ENCODE measurements around the gene STOX2. TPM values are rescaled to one million over a fixed set of nuclear protein-coding genes. Genes with fewer than 3 reads are reported as not detected.

The STOX2 gene
- total and polyA plus RNA-seq, 2 experiments from 2014 or later: 6.3 to 7.9 TPM

DNA sequence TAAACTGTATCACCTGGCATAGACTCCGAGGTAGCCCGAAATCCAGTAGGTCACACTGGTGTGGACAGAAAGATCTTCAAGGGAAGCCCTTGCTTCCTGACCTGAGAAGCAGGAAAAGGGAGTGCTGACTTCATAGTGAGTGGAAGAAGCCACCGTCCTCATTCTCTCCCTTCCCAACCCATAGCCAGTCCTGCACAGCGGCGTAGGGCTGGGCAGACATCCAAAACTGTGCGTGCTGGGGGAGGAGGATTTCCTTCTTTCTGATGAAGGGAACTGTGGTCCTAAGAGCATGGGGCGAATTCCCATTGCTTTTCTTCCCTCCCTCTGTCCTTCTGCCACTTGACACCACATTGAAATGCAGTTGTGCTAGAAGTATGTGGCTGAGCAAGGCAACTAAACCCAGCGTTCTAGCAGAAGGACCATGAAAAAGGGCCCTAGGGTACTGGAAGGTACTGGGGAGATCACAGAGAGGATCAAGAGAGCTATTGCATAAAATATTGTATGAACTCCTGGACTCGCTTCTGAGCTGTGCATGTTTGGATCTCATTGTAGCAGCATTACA lies 66.9 kb downstream of the STOX2 start:
- Histone ChIP-seq H3K4me2 (no peak overlapping the region), H3K4me3 (no peak overlapping the region), H3K79me2 (peaks cover 2% of the 10 kb centered on the region), H2AFZ (no peak overlapping the region), H3K27me3 (peaks cover 3% of the 10 kb centered on the region), H3K27ac (no peak overlapping the region), H3K36me3 (replicated peaks; ENCODE audit: insufficient read depth, low read depth) (no peaks in the 10 kb centered on the region), H3K9me3 (ENCODE audit: low read depth) (no peaks in the 10 kb centered on the region), H3K9me2 (replicated peaks; ENCODE audit: insufficient read depth) (no peaks in the 10 kb centered on the region), H3K4me1 (ENCODE audit: insufficient read depth) (no peaks in the 10 kb centered on the region), H4K20me1 (ENCODE audit: insufficient read depth, poor library complexity, severe bottlenecking) (no peaks in the 10 kb centered on the region)
- no peak for TF ChIP-seq EZH2phosphoT487 (IDR thresholded peaks at IDR 0.05; ENCODE audit: low read depth, severe bottlenecking, unreplicated experiment)
- no peak for TF ChIP-seq EZH2 (IDR thresholded peaks at IDR 0.05; ENCODE audit: borderline replicate concordance)
- DNase-seq (ENCODE audit: low spot score): no peak
- 84% methylated on average over 9 of the region's 9 CpGs for WGBS (ENCODE audit: low lambda C conversion rate, missing lambda C conversion rate)

DNA sequence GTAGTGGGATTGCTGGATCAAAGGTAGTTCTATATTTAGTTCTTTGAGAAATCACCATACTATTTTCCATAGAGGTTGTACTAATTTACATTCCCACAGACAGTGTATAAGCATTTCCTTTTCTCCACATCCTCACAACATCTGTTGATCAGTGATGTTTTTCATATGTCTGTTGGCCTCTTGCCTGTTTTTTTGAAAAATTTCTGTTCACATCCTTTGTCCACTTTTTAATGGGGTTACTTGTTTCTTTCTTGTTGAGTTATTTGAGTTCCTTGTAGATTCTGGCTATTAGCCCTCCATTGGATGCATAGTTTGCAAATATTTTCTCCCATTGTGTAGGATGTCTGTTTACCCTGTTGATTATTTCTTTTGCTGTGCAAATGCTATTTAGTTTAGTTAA lies 72.6 kb downstream of the STOX2 start:
- no peaks in the 10 kb centered on the region for H3K9me2 ChIP-seq (replicated peaks; ENCODE audit: insufficient read depth)
- TF ChIP-seq EZH2phosphoT487 (IDR thresholded peaks at IDR 0.05; ENCODE audit: low read depth, severe bottlenecking, unreplicated experiment) (no peak), EZH2 (IDR thresholded peaks at IDR 0.05; ENCODE audit: borderline replicate concordance) (no peak)
- TF ChIP-seq, protein P1, sequence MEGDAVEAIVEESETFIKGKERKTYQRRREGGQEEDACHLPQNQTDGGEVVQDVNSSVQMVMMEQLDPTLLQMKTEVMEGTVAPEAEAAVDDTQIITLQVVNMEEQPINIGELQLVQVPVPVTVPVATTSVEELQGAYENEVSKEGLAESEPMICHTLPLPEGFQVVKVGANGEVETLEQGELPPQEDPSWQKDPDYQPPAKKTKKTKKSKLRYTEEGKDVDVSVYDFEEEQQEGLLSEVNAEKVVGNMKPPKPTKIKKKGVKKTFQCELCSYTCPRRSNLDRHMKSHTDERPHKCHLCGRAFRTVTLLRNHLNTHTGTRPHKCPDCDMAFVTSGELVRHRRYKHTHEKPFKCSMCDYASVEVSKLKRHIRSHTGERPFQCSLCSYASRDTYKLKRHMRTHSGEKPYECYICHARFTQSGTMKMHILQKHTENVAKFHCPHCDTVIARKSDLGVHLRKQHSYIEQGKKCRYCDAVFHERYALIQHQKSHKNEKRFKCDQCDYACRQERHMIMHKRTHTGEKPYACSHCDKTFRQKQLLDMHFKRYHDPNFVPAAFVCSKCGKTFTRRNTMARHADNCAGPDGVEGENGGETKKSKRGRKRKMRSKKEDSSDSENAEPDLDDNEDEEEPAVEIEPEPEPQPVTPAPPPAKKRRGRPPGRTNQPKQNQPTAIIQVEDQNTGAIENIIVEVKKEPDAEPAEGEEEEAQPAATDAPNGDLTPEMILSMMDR (IDR thresholded peaks at IDR 0.05; ENCODE audit: poor library complexity): no peak
- H2AFZ ChIP-seq: no peak overlapping the region
- no peak for DNase-seq (ENCODE audit: low spot score)
- H3K4me1 ChIP-seq (ENCODE audit: insufficient read depth): no peaks in the 10 kb centered on the region
- H3K9me3 ChIP-seq (ENCODE audit: low read depth): no peaks in the 10 kb centered on the region
- H4K20me1 ChIP-seq (ENCODE audit: insufficient read depth, poor library complexity, severe bottlenecking): no peaks in the 10 kb centered on the region
- no peak overlapping the region for H3K4me2 ChIP-seq
- H3K36me3 ChIP-seq (replicated peaks; ENCODE audit: insufficient read depth, low read depth): no peaks in the 10 kb centered on the region
- H3K4me3 ChIP-seq: no peak overlapping the region
- no peaks in the 10 kb centered on the region for H3K27me3 ChIP-seq
- H3K79me2 ChIP-seq: no peaks in the 10 kb centered on the region
- H3K27ac ChIP-seq: no peak overlapping the region

DNA sequence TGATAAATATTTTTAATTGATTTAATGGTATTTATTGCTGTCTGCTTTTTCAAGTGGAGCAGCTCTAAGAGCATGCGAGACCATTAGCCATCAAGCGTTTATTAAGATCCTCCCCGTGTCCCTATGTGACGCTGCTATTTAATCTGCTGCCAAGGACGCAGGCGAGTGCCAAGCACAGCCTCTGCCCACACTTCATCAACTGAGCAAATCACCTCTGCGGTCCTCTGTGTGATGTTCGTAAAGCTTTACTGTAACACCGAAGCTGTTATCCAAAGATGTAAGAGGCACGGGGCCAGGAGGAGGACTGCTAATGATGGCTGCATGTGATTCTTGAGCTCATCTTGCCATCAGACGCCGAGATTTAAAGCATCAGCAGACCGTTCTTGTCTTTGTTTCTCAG lies 79.5 kb downstream of the STOX2 start:
- H2AFZ ChIP-seq: no peak overlapping the region
- H3K27me3 ChIP-seq: no peaks in the 10 kb centered on the region
- H3K4me1 ChIP-seq (ENCODE audit: insufficient read depth): peaks cover 18% of the 10 kb centered on the region
- TF ChIP-seq, protein P1 (IDR thresholded peaks at IDR 0.05; ENCODE audit: poor library complexity): no peak
- TF ChIP-seq EZH2phosphoT487 (IDR thresholded peaks at IDR 0.05; ENCODE audit: low read depth, severe bottlenecking, unreplicated experiment): no peak
- TF ChIP-seq EZH2 (IDR thresholded peaks at IDR 0.05; ENCODE audit: borderline replicate concordance): no peak
- no peak overlapping the region for H3K4me2 ChIP-seq
- H3K79me2 ChIP-seq: peaks cover 10% of the 10 kb centered on the region
- no peaks in the 10 kb centered on the region for H3K36me3 ChIP-seq (replicated peaks; ENCODE audit: insufficient read depth, low read depth)
- WGBS (ENCODE audit: low lambda C conversion rate, missing lambda C conversion rate): 98% methylated on average over 13 of the region's 13 CpGs
- H3K9me3 ChIP-seq (ENCODE audit: low read depth): no peaks in the 10 kb centered on the region
- no peaks in the 10 kb centered on the region for H4K20me1 ChIP-seq (ENCODE audit: insufficient read depth, poor library complexity, severe bottlenecking)
- no peak for DNase-seq (ENCODE audit: low spot score)
- no peaks in the 10 kb centered on the region for H3K9me2 ChIP-seq (replicated peaks; ENCODE audit: insufficient read depth)
- no peak overlapping the region for H3K4me3 ChIP-seq
- H3K27ac ChIP-seq: no peak overlapping the region

DNA sequence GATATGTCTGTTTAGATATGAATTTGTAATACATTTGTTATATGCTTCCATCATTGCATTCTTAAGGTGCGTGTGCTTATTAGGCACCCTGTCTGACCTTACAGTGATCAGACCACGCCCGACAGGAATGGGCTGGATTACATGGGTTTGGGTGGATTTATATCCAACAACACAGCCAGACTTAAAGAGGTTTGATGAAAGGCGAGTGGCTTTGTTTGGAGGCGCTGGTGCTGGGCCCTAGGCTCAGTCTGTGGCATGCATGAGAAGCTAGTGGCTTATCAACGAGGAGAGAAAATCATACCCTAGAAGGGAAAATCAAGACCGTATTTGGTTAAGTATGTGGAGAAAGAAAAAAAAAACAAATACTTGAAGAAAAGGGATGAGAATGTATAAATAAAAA lies 80.7 kb downstream of the STOX2 start:
- no peaks in the 10 kb centered on the region for H3K27me3 ChIP-seq
- no peak overlapping the region for H2AFZ ChIP-seq
- H3K4me1 ChIP-seq (ENCODE audit: insufficient read depth): peaks cover 18% of the 10 kb centered on the region
- TF ChIP-seq, protein P1 (IDR thresholded peaks at IDR 0.05; ENCODE audit: poor library complexity): no peak
- TF ChIP-seq EZH2phosphoT487 (IDR thresholded peaks at IDR 0.05; ENCODE audit: low read depth, severe bottlenecking, unreplicated experiment) (no peak), EZH2 (IDR thresholded peaks at IDR 0.05; ENCODE audit: borderline replicate concordance) (no peak)
- H3K36me3 ChIP-seq (replicated peaks; ENCODE audit: insufficient read depth, low read depth): no peaks in the 10 kb centered on the region
- no peaks in the 10 kb centered on the region for H3K9me2 ChIP-seq (replicated peaks; ENCODE audit: insufficient read depth)
- H3K4me2 ChIP-seq: no peak overlapping the region
- no peaks in the 10 kb centered on the region for H4K20me1 ChIP-seq (ENCODE audit: insufficient read depth, poor library complexity, severe bottlenecking)
- 90% methylated on average over 7 of the region's 7 CpGs for WGBS (ENCODE audit: low lambda C conversion rate, missing lambda C conversion rate)
- H3K4me3 ChIP-seq: no peak overlapping the region
- no peak overlapping the region for H3K27ac ChIP-seq
- DNase-seq (ENCODE audit: low spot score): no peak
- H3K79me2 ChIP-seq: peaks cover 10% of the 10 kb centered on the region
- no peaks in the 10 kb centered on the region for H3K9me3 ChIP-seq (ENCODE audit: low read depth)
